NCI-H187 (cell line): Measurements from ENCODE around the gene RBM20.
"Not testable (repeated sequence)": the region's sequence is repeated elsewhere in the genome, so short reads cannot be mapped to it uniquely, and the experiment has no call there.

ENCODE experiments used
- DNase-seq, 2 experiments: peaks; one replicate each; lab custom pipeline; 2025; lab: John Stamatoyannopoulos, UW

Gene RBM20

DNA sequence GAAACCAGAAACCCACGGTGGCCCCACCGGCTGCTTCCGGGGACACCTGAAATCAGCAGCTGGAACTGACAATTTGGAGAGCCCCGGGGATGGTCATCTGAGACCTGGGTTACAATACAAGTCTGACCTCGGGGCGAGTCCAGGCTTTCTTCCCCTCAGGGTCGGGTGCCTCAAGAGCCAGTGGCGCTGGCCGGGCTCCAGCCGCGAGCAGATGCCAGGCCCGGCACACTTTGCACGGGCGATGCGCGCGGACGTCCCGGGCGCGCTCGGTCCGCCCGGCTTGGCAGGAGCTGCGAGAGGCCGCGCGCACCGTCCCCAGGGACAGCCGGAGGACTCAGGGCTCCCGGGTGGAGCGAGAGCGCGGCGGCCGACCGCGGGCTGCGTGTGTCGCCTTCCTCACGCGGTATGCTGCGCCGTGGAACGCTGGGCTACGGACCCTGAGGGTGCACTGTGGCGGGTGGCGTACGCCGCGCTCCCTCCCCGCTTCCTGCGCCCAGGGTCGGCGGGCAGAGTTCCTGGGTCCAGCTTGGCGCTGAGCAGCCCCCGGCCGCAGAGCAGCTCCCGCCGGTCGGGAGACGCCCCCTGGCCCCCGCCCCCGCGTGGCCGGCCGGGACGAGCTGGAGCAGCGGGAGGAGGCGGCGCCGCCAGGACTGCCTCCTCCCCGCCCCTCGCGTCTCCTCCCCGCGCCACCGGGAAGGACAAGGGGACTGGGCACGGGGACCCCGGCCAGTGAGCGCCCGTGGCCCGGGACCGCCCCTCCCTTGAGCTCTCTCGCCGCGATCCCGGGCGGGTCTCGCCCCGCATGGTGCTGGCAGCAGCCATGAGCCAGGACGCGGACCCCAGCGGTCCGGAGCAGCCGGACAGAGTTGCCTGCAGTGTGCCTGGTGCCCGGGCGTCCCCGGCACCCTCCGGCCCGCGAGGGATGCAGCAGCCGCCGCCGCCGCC is at the start of gene RBM20:
RBM20 (plus strand) TSS at position 684 of the 945 bp plus-strand sequence; CDS start at position 803, 119 bp downstream.
- DNase-seq = peak in 1 of 2 experiments; percentile 24

DNA sequence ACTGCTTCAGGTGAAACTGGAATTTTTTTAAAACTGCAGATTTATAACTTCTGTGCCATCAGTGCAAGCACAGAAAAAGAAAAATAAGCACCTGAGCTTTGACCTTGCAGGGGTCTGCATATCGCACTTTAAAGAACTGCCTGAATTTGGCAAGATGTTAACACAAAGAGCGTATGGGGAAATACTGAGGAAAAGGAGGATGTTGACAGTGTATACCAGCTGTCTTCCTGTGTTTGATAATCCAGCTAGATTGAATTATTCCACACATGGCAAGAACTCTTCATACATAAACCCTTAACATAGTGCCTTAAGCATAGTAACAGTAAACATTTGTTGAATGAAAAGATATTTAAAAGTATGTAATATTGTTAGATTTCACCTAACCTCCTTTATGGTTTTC is 46.7 kb upstream of the RBM20 start:
- DNase-seq = no peak

DNA sequence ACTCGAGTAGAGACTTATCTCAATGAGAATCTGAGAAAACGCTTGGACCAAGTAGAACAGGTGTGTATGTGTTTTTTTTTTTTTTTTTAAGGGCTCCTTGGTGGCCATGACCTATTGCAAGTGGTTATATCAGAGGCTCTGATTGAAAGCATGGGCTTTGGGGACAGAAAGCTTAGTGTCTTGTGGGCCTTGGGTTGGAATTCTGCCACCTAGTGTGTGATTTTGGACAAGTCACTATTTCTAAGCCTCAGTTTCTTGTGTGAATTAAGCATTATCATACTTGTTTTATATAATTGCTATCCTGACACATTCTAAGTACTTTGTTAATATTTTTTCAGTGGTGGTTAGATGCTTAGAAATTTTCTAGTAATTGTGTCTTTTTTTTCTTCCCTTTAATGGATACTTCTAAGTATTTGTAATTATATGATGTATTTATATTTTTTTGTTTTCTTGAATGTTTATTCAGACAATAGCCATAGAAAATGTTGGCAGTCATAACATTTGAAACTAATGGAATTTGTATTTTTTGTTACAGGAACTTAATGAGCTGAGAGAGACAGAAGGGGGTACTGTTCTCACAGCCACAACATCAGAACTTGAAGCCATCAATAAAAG is 43.5 kb upstream of the RBM20 start:
- no peak for DNase-seq

DNA sequence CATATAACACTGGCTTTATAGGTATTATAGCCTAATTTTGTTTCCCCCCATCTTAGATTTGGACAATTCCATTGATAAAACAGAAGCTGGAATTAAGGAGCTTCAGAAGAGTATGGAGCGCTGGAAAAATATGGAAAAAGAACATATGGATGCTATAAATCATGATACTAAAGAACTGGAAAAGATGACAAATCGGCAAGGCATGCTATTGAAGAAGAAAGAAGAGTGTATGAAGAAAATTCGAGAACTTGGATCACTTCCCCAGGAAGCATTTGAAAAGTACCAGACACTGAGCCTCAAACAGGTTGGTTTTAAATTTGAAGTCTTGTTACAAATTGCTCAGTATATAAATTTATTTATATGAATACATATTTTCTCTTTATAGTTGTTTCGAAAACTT is 42.6 kb upstream of the RBM20 start:
- no peak for DNase-seq

DNA sequence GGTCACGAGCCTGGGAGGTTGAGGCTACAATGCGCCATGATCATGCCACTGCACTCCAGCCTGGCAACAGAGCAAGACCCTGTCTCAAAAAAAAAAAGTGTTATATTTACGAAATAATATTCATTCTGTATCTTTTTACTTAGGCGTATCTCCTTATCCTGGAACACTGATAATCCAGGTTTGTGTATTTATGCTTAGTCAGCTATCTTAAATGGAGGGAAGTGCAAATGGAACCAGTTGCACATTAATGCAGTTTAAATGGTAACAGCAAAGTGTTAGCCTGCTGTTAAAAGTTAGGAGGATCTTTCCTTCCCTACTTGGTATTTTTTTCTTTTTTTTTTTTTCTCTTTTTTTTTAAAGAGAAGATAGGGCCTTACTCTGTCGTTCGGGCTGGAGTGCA is 36.0 kb upstream of the RBM20 start:
- no peak for DNase-seq

DNA sequence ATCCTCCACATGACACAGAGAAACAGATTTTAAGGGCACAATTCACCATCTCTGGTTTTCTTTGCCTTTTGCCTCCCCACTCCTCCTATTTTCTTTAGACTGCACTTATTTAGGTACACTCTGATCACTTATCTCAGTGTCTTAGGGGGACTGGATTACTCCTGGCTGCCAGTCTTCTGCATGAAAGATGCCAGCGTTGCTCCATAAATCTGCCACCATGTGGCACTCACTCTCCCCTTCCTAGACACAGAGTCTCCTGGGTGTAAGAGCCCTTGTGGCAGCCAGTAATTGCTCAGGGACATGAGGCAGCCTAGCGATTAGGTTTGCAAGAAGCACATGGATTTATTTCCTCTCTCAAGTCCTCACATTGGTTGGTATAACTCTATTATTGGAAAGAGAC is 34.5 kb upstream of the RBM20 start:
- peak; percentile 36 to 59 for DNase-seq

DNA sequence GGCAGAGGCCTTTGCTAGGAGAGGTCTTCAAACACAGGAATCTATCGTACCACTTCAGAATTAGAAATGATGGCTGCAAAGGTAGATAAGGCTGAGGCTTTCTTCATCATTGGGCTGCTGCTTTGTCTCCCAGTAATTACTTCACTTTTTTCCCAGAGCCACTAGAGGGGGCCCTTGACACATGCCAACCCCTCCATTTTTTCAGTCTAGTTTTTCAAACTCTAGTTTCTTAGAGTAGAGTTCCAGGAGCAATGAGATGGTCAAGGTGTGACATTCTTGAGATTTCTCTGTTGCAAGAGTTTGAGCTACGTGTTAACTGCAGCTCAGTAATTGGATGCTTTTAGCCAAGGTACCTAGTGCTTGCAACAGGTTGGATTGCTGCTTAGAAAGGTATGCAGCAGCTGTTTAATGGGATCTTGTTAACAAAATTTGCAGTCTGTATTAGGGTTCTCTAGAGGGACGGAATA is 33.8 kb upstream of the RBM20 start:
- no peak for DNase-seq

DNA sequence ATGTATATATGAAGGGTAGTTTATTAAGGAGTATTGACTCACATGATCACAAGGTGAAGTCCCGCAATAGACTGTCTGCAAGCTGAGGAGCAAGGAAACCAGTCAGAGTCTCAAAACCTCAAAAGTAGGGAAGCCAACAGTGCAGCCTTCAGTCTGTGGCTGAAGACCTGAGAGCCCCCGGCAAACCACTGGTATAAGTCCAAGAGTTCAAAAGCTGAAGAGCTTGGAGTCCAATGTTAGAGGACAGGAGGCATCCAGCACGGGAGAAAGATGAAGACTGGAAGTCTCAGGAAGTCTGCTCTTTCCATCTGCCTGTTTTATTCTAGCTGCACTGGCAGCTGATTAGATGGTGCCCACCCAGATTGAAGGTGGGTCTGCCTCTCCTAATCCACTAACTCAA is 33.4 kb upstream of the RBM20 start:
- not testable (repeated sequence) for DNase-seq

DNA sequence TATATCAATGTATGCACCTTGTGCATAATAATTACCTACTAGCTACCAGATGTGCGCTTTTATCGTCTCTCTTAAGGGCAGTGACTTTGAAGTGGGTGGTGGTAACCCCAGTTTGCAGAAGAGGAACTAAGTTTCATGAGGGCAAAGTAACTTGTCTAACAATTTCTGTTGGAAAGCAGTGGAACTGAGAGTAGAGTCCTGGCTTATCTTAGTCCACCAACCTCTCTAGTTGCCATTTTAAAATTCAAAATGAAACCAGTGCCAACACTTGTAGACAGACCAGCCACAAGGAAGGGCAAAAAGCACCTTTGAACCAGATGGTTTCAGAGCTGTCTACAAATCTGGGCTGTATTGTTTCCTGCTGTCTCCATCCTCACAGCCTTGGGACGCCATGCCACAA is 32.0 kb upstream of the RBM20 start:
- no peak for DNase-seq

DNA sequence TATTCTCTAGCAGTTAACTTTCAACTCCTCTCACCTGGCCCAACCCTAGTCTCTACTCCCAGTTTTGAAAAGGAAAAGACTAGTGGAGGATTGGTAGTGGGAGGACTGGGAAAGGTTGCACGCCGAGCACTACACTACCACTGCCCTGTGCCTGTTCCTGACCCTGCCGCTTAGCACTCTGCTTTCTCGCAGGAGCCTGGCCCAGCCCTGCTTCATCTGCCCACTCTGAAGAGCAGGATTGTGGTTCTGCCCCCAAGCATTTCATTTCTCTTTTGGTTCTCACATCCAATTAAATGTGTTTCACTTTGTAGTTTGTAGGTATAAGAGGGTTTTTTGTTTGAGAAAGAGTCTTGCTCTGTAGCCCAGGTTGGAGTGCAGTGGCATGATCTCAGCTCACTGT is 31.5 kb upstream of the RBM20 start:
- no peak for DNase-seq

DNA sequence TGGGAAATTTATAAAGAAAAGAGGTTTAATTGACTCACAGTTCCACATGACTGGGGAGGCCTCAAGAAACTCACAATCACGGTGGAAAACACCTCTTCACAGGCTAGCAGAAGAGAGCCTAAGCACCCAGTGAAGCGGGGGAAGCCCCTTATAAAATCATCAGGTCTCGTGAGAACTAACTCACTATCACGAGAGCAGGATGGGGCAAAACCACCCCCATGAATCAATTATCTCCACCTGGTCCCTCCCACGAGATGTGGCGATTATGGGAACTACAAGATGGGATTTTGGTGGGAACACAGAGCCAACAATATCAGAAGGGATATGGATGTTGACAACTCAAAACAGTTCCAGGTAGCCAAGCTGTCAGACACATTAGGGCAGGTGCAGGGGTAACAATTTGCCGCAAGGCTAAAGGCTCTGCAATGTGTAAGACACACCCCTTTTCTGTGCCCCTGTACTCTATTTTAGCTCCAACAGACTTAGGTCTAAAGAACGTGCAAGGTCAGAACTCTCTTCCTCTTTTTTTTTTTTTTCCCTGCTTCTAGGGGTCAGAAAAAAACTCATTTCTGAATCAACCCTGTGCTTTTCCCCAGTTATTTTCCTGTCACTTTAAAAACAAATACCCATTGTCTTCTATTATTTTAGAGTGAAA is 30.7 kb upstream of the RBM20 start:
- DNase-seq = no peak

DNA sequence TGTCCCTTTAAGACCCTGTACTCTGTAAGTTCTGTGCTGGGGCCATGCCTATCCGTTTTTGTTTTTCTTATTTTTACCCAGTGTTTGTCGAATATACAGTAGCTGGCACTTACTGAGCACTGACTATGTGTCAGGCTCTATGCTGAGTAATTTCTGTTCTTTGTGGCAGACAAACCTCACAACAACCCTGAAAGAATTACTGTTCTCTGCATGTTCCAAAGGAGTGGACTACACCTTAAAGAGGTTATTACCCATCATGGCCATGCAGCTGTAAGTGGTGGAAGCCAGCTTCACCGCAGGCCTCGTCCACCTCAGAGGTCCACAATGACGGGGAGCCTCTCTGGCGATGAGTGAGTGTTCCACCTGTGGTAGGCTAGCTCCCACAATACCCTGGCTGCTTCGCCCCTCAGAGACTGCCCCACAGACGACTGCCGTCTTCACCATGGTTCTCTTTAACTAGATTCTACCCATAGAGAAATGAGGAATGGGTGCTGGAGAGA is 30.1 kb upstream of the RBM20 start:
- no peak for DNase-seq

DNA sequence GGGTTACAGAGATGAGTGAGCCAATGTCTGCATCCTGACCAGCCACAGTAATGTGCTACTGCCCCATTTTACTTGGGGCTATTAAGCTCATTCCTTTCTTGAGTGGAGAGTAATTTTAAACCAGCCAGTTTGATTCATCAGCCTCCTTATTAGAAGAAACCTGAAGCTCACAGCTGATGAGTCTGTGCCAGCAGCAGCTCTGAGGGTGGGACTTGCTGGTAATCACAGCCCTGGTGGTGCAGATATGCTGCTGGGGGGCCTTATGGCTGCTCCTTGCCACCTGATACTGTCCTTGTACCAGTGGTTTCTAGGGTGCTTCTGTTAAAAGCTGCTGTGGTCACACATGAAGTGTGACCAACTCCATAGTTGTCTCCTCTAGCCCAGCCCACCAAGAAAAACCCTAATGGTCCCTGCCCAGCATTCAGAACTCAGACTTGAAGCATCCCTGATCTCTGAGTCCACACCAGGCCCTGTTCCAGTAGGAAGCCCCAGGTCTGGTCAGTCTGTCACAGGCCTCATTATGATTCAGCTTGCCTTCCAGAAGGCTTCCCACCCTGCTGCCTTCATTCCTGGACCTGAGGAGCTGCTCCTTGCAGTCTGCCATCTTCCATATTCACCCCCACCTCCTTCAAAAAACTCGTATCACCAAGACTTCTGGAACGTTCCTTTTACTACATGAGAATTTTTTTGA is 28.9 kb upstream of the RBM20 start:
- no peak for DNase-seq

DNA sequence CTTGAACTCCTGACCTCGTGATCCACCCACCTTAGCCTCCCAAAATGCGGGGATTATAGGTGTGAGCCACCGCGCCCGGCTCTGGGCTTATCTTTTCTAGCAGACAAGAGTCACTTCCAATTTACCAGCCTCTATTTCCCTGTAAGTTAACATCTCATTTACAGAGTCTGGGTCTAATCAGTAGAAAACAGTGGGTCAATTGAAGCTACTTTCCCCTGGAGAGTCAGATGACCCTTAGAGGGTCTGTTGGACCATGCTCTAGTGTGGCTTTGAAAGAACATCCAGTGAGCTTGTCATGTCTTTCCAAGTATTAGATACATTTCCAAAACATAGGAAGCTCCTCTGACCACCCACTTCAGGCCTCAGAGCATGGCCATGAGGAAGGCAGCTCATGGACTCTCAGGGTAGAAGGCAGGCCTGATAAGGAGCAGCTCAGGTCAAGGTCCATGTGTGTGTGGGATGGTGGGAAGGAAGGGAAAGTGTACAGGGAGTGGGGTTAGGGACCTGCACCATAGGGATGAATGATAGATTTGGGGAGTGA is 27.6 kb upstream of the RBM20 start:
- no peak for DNase-seq

DNA sequence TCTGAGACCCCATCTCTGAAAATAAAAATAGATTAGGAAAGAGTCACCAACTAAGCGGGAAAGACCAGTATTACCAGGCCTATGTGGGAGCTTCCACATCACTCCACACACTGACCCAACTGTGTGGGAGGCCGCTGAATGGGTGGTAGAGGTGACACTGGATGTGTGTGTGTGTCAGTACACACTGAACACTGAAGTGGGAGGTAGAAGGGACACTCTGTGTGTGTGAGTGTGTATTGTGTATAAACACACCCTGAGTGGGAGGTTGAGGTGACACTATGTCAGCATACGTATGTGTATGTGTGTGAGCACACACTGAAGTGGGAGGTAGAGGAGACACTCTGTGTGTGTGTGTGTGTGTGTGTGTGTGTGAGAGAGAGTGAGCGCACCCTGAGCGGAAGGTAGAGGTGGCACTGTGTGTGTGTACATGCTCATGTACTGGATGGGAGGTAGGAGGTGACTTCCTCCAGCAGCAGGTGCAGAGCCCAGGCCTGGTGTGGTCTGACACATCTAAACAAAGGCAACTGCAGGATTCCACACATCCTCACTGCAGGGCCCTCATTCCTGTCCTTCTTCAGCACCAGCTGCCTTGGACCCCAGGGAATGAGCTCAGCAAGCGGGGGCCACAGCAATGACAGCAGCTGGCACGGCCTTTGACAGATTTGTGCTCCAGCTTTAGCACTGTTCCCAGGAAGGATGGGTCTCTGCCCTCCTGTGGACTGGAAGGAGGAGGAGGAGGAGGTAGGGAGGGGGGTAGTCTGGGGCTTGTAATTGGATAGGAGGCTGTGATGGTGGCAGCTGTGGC is 26.5 kb upstream of the RBM20 start:
- DNase-seq = no peak

DNA sequence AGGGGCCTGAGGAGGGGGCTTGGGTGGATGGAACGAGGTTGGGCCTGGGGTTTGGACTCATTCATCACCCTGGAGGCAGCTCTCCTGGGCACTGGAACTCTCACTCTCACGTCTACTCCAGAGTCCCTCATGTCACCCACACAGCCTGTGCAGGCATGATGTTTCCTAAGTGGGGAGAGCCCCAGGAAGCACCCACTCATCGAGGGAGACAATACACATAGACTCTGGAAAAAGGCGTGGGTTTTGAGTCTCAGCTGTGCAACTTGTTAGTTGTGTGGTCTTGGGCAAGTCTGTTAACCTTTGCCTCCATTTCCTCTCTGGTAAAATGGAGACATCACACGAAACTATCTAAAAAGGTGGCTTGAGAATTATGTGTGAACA is 25.9 kb upstream of the RBM20 start:
- no peak for DNase-seq

DNA sequence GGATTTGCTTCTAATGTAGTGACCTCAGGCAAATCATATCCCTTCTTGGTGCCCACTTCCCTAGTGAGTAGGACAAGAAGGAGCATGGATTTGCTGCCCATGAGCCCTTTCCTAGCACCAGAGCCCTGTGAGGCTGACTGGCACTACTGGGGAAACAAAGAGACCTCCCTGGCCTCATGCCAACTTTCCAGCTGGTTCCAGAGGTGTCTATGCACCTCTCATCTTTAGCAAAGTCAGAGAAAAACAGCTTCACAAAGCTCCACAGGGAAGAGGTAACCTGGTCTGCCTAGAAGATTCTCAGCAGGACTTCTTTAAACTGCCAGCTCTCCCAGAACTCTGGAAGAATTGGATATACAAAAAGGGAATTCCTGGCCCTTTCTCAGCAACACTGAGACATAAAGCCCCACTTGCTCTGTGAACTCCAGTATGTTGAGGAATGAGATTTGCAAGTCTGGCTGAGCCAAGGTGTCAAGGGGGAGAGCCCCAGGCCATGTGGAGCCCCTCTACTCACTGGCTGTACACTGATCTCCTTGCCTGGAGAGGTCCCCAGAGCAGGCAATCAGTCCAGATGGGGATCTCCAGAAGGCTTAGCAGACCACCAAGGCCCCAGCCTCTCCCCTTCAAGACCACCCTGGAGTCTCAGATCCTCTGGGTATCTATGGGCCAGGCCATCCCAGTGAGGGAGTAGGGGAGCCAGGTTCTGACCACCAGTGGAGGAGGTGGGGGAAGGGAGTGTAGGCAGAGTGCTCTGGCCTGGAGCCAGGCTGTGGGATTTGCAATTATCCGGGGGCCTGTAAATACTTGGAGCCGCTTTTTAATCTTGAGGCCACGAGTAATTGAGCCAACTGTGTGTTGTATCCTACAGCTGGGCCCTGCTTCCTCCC is 24.4 kb upstream of the RBM20 start:
- DNase-seq = no peak

DNA sequence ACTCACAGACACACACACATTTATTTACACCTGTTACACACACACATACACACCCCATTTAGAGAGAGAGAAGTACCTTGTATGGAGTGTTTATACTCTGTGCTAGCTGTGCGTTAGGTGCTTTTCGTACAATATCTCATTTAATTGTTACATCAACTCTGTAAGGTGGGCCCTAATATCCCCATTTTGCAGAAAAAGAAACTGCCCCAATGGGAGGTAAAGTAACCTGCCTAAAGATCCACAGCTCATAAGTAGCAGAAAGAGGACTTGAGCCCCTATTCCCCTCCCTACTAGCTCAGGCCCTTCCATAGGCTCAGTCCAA is 23.8 kb upstream of the RBM20 start:
- no peak for DNase-seq

DNA sequence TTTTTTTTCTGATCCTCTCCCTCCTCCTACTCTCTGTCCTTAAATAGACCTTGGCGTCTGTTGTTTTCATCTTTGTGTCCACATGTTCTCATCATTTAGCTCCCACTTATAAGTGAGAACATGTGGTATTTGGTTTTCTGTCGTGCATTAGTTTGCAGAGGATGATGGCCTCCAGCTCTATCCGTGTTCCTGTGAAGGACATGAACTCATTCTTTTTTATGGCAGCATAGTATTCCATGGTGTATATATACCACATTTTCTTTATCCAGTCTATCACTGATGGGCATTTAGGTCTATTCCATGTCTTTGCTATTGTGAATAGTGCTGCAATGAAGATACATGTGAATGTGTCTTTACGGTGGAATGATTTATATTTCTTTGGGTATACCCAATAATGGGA is 20.8 kb upstream of the RBM20 start:
- not testable (repeated sequence) for DNase-seq

DNA sequence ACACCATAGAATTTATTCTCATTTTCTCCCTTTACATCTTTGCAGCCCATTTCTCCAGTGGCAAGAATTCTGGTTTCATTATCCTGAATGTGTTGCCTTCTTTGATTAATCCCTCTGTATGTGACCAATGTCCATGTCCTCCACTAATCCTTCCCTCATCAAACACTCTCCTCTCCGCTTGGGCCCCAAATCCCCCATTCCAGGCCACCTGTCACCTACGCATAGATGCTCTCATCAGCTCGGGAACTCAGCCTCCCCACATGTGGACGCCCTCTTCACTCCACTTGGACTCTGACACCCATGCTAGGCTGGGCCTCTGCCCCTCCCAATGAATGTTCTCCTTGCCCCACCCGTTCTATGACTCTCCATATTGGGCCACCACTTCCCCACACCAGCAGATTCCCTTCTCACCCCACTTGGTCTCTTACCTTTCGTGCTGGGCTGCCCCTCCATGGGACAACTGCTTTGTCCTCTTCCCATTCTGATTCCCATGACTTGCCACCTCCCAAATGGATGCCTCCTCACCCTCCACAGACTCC is 18.7 kb upstream of the RBM20 start:
- no peak for DNase-seq
